Ovary (tissue), 9 donors: Measurements from ENCODE around the gene RPL12. TPM values are rescaled to one million over a fixed set of nuclear protein-coding genes. Genes with fewer than 3 reads are reported as not detected.

Experiments
- DNase-seq, 5 donors: peaks; one replicate each; pipeline ENCODE4 v3.0.0-alpha.2; 2019 to 2020
- H3K27ac ChIP-seq, 2 donors: fragments of 200-600 bp; one replicate each; pipeline versions ENCODE4 v1.5.1 to v1.8.0; 2019 to 2022
- H3K27me3 ChIP-seq: fragments of 200-600 bp; one replicate; pipeline ENCODE4 v1.8.0; 2022
- H3K36me3 ChIP-seq: fragments of 200-600 bp; sonication (generic); one replicate; pipeline ENCODE4 v1.5.1; 2019
- H3K4me1 ChIP-seq: one replicate; pipeline ENCODE4 v1.8.1; 2013; ENCODE audit warnings: mild to moderate bottlenecking, moderate library complexity; ENCODE audit not compliant: insufficient read depth
- H3K4me3 ChIP-seq: fragments of 200-600 bp; sonication (generic); one replicate; pipeline ENCODE4 v1.5.1; 2017
- H3K9me3 ChIP-seq, 2 donors: fragments of 200-600 bp in 1 of 2; sonication (generic) in 1 of 2; one replicate each; pipeline versions ENCODE4 v1.5.1 to v1.8.1; 2013 to 2019; ENCODE audit warnings: mild to moderate bottlenecking in 1 of 2, moderate library complexity in 1 of 2
- EP300 ChIP-seq: sonication (generic); formaldehyde crosslinking; IDR thresholded peaks from one replicate; pipeline ENCODE4 v1.6.1; 2017; ENCODE audit warnings: antibody characterized with exemption
- POLR2A ChIP-seq: fragments of 450-650 bp; IDR thresholded peaks from one replicate; pipeline ENCODE4 v1.6.1; 2017; ENCODE audit warnings: antibody characterized with exemption, mild to moderate bottlenecking, moderate library complexity
- WGBS, 3 donors: extraction: QIAGEN DNeasy Blood & Tissue Kit in 1 of 3; methylation state at CpG; one replicate each; pipeline versions ENCODE4 v1.1.5 to v1.1.7; 2013 to 2017; 5-methylcytosine and 5-hydroxymethylcytosine counted together
- intact Hi-C, 4 donors: fragments of 100-400 bp; cut with DNase I; formaldehyde crosslinking; loops; one replicate each; pipeline versions ENCODE4 v1.11.0 to v1.15.1; 2022 to 2023
- polyA plus RNA-seq, 2 donors: library from polyadenylated mRNA; stranded (reverse); fragments of 200-250 nt in 1 of 2; fragments of 350-450 nt in 1 of 2; fragmentation: Illumina TruSeq in 1 of 2; extraction: RNeasy Lipid Tissue Mini Kit (QIAGEN cat#74804) in 1 of 2; gene quantifications; one replicate each; pipeline ENCODE4 v1.2.3, GENCODE V29; 2013 to 2014
- total RNA-seq, 7 donors: library from RNA; depleted of rRNA in 2 of 7; stranded (reverse); fragments of >200 nt in 2 of 7; fragmentation: NEBNext Ultra II Directional in 3 of 7; extraction: Animal tissue kit (Norgen Biotek cat#: 25700) in 3 of 7; gene quantifications; one replicate each; pipeline versions ENCODE4 v1.1.0 to v1.2.4, GENCODE V29; 2016 to 2023
- TF ChIP-seq, protein P1 (sequence below), 3 donors: fragments of 450-650 bp in 2 of 3; fragments of 200-600 bp in 1 of 3; IDR thresholded peaks; one replicate each; pipeline versions ENCODE4 v1.5.1 to v1.8.0; 2016 to 2022; ENCODE audit warnings: antibody characterized with exemption in 3 of 3, mild to moderate bottlenecking in 1 of 3
- donor health status: DM: no; HTN: no; CAD: no; lungs with moderate emphysema.
- donor health status: DM: no; HTN: no; CAD: no.
- donor health status: Bipolar disorder and iron deficiency.
- donor health status: DM: yes; HTN: yes; CAD: no.
- donor health status: DM: no; HTN: no; CAD: no.
- donor health status: DM: yes; HTN: yes; CAD: no.

Gene RPL12
- total and polyA plus RNA-seq, 9 donors, result 1,883 to 5,812 (median 2,353) TPM

- Histone ChIP-seq H3K9me3 (no peaks in the 10 kb centered on the region), H3K4me3 (no peak overlapping the region), H3K27me3 (no peaks in the 10 kb centered on the region), H3K27ac (no peak overlapping the region), H3K4me1 (peaks cover 6% of the 10 kb centered on the region), H3K36me3 (no peaks in the 10 kb centered on the region)
- TF ChIP-seq EP300 (no peak), POLR2A (no peak)
- TF ChIP-seq, protein P1, sequence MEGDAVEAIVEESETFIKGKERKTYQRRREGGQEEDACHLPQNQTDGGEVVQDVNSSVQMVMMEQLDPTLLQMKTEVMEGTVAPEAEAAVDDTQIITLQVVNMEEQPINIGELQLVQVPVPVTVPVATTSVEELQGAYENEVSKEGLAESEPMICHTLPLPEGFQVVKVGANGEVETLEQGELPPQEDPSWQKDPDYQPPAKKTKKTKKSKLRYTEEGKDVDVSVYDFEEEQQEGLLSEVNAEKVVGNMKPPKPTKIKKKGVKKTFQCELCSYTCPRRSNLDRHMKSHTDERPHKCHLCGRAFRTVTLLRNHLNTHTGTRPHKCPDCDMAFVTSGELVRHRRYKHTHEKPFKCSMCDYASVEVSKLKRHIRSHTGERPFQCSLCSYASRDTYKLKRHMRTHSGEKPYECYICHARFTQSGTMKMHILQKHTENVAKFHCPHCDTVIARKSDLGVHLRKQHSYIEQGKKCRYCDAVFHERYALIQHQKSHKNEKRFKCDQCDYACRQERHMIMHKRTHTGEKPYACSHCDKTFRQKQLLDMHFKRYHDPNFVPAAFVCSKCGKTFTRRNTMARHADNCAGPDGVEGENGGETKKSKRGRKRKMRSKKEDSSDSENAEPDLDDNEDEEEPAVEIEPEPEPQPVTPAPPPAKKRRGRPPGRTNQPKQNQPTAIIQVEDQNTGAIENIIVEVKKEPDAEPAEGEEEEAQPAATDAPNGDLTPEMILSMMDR (IDR thresholded peaks at IDR 0.05), result no peak
- DNase-seq, result no peak
- 78 to 83% (median 80%) methylated on average over 4 of the region's 4 CpGs for WGBS, 3 donors
- intact Hi-C loops, result loop anchor here in 1 of 4 donors (10.0 kb wide), 1 partner anchor 51 kb away; the partner anchor contains the start of gene SLC2A8
Observed at GRCh38 chr9:127445851-127446712, 5.1 kb downstream of the RPL12 start.

DNA sequence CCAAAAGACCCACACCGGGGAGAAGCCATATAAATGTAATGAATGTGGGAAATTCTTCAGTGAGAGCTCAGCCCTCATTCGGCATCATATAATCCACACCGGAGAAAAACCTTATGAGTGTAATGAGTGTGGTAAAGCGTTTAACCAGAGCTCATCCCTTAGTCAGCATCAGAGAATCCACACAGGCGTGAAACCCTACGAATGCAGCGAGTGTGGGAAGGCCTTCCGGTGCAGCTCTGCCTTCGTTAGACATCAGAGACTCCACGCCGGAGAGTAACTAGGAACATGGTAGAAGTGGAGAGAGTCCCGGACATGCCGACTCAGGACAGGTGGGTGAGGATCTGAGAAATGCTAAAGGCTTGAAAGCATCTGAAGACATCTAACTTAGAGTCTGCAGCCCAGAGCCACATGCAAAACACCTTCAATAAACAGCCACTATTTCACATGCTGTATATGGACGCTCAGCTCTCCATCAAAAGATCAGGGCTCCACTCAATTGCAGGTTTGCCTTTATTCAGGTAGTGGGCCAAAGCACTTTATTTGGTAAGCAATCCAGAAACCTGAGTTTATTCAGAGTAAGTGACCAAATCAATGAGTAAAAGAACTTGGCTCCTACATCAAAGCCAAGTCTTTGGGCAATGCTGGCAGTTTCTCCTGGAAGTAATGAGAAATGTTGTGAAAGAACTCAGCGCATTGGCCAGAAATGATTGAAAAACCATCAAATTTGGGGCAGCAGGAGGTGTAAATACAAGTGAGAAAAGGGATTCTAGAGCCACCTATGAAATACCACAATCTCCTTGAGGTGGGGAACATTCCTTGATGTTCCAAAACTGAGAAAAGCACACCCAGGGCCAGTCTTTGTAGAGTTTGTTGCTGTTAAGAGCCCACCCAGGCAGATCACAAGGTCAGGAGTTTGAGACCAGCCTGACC, 6.0 kb downstream of the RPL12 start:
- Histone ChIP-seq H3K4me3 (no peak overlapping the region), H3K27ac (no peak overlapping the region), H3K4me1 (peaks cover 6% of the 10 kb centered on the region), H3K36me3 (no peaks in the 10 kb centered on the region), H3K9me3 (no peaks in the 10 kb centered on the region), H3K27me3 (no peaks in the 10 kb centered on the region)
- DNase-seq, result no peak
- TF ChIP-seq POLR2A (no peak), EP300 (no peak)
- TF ChIP-seq, protein P1 (IDR thresholded peaks at IDR 0.05), result no peak
- intact Hi-C loops, result loop anchor here in 1 of 4 donors (10.0 kb wide), 1 partner anchor 50 kb away; the partner anchor contains the start of gene SLC2A8
- 90 to 92% (median 90%) methylated on average over 15 of the region's 15 CpGs for WGBS, 3 donors

DNA sequence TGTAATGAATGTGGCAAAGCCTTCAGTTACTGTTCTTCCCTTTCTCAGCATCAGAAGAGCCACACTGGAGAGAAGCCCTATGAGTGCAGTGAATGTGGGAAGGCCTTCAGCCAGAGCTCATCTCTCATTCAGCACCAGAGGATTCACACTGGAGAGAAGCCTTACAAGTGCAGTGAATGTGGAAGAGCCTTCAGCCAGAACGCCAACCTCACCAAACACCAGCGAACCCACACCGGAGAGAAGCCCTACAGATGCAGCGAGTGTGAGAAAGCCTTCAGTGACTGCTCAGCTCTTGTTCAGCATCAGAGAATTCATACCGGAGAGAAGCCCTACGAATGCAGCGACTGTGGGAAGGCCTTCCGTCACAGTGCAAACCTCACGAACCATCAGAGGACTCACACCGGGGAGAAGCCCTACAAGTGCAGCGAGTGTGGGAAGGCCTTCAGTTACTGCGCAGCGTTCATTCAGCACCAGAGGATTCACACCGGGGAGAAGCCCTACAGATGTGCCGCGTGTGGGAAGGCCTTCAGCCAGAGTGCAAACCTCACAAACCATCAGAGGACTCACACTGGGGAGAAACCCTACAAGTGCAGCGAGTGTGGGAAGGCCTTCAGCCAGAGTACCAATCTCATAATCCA, 6.8 kb downstream of the RPL12 start:
- Histone ChIP-seq H3K27me3 (no peaks in the 10 kb centered on the region), H3K4me3 (no peak overlapping the region), H3K4me1 (peaks cover 2% of the 10 kb centered on the region), H3K36me3 (no peaks in the 10 kb centered on the region), H3K27ac (no peak overlapping the region), H3K9me3 (no peaks in the 10 kb centered on the region)
- TF ChIP-seq EP300, result no peak
- TF ChIP-seq POLR2A, result no peak
- TF ChIP-seq, protein P1 (IDR thresholded peaks at IDR 0.05), result no peak
- intact Hi-C loops, result loop anchor here in 1 of 4 donors (10.0 kb wide), 1 partner anchor 50 kb away; the partner anchor contains the start of gene SLC2A8
- 84 to 95% (median 94%) methylated on average over 17 of the region's 17 CpGs for WGBS, 3 donors
- DNase-seq, result no peak

GRCh38 chr9:127438394-127438793, 12.8 kb downstream of the RPL12 start:
- no peaks in the 10 kb centered on the region for H3K27me3 ChIP-seq
- H3K9me3 ChIP-seq, result no peaks in the 10 kb centered on the region
- no peak overlapping the region for H3K27ac ChIP-seq
- TF ChIP-seq, protein P1 (IDR thresholded peaks at IDR 0.05), result no peak
- TF ChIP-seq EP300 (no peak), POLR2A (no peak)
- H3K4me1 ChIP-seq, result no peaks in the 10 kb centered on the region
- no peaks in the 10 kb centered on the region for H3K36me3 ChIP-seq
- no peak for DNase-seq
- intact Hi-C loops, result no loop called here
- H3K4me3 ChIP-seq, result no peak overlapping the region
- WGBS, 3 donors, result 91 to 94% (median 93%) methylated on average over 9 of the region's 9 CpGs
